ENCODE data around the gene SOD3.

DNA sequence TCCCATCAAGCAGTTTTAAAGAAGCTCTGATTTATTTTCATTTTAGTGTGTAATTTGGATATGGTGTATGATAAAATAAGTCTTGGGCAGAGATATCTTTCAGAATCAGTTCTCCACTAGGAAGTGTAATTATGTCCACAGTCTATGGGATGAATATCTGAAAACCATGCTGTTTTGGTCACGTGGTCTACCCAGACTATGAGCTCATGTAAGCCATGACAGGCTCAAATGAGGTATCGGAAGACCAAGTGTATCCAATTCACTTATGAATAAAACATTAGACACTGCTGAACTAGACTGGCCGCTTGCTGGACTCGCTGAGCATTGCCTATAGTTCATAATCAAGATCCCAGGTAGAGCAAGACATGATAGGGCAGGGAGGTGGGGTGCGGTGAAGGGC is 50.5 kb downstream of the SOD3 start:
- TF ChIP-seq ZNF274 (IDR thresholded peaks at IDR 0.05; ENCODE audit: low read depth, low read length) = no peak
- no peak for TF ChIP-seq SUZ12 (IDR thresholded peaks at IDR 0.05; ENCODE audit: extremely low read depth, insufficient read depth, insufficient read length)
- TF ChIP-seq YY1 (IDR thresholded peaks at IDR 0.05; ENCODE audit: insufficient read depth, insufficient read length) = no peak

Data from NT2/D1 (cell line).